Measurements from ENCODE around the gene LHB. TPM values are rescaled to one million over a fixed set of nuclear protein-coding genes. Genes with fewer than 3 reads are reported as not detected.

Gene LHB
- total RNA-seq, 2 donors from 2014 or later: not detected

DNA sequence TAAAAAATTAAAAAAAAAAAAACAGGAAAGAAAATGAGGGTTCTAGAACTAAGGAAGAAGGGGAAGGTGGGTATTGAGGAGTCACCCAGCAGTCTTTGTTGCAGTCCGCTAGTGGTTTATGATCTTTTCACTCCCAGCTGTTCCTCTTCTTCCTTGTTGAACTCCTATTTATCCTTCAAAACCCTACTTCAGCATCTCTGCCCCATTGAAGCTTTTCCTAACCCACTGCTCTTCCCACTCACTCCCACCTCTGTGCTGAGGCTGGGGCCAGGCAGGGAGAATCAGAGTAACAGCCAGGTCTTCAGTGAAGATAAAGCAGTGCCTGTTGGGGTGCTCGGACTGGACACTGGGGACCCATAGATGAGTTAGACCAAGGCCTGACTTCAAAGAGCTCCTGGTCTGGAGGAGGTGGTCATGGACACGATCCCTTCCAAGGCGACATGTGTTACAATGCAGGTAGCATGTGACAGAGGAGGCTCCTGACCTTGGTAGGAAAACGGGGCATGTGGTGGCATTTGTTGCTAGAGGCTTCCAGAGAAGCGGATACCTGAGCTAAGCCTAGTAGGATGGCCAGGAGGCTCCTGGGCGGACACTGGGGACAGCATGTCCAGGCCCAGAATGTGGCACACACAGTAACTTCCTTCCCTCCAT is 11.8 kb downstream of the LHB start:
- H3K27ac Mint-ChIP-seq: no peak overlapping the region
- peaks cover 83% of the 10 kb centered on the region for H3K36me3 Mint-ChIP-seq (ENCODE audit: low read depth)
- no peak overlapping the region for H3K4me3 Mint-ChIP-seq
- no peaks in the 10 kb centered on the region for H3K27me3 Mint-ChIP-seq
- no peaks in the 10 kb centered on the region for H3K9me3 Mint-ChIP-seq
- H3K4me1 Mint-ChIP-seq: no peaks in the 10 kb centered on the region
- ATAC-seq (replicated peaks): no peak

DNA sequence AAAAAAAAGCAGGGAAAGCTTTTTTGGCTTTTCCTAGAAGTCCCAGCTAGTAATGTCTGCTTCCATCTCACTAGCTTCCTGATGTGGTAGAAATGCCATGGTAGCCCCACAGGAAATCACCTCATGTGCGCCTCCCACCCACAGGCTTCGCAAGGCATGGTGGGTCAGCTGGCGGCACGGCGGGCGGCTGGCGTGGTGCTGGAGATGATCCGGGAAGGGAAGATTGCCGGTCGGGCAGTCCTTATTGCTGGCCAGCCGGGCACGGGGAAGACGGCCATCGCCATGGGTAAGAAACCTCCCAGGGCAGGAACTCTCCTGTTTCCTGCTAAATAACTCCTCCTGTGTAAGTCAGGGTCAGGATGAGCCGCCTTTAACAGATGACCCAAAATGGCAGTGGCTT is 12.8 kb downstream of the LHB start:
- H3K36me3 Mint-ChIP-seq (ENCODE audit: low read depth): peaks cover 83% of the 10 kb centered on the region
- H3K27ac Mint-ChIP-seq: no peak overlapping the region
- ATAC-seq (replicated peaks): no peak
- no peaks in the 10 kb centered on the region for H3K9me3 Mint-ChIP-seq
- no peaks in the 10 kb centered on the region for H3K4me1 Mint-ChIP-seq
- H3K27me3 Mint-ChIP-seq: no peaks in the 10 kb centered on the region
- no peak overlapping the region for H3K4me3 Mint-ChIP-seq

GRCh38 chr19:48999481-49000325 is 17.2 kb downstream of the LHB start:
- Mint-ChIP-seq H3K27ac (no peak overlapping the region), H3K27me3 (no peaks in the 10 kb centered on the region), H3K9me3 (no peaks in the 10 kb centered on the region), H3K4me3 (no peak overlapping the region), H3K36me3 (ENCODE audit: low read depth) (peaks cover 54% of the 10 kb centered on the region), H3K4me1 (peaks cover 12% of the 10 kb centered on the region)
- peak; percentile 95 for ATAC-seq (replicated peaks)

- Mint-ChIP-seq H3K36me3 (ENCODE audit: low read depth) (peaks cover 51% of the 10 kb centered on the region), H3K27me3 (no peaks in the 10 kb centered on the region), H3K27ac (peak overlapping the region; percentile 63), H3K4me1 (peaks cover 21% of the 10 kb centered on the region), H3K9me3 (no peaks in the 10 kb centered on the region), H3K4me3 (no peak overlapping the region)
- ATAC-seq (replicated peaks): no peak
Measured at GRCh38 chr19:48997972-48998371, 18.9 kb downstream of the LHB start.

DNA sequence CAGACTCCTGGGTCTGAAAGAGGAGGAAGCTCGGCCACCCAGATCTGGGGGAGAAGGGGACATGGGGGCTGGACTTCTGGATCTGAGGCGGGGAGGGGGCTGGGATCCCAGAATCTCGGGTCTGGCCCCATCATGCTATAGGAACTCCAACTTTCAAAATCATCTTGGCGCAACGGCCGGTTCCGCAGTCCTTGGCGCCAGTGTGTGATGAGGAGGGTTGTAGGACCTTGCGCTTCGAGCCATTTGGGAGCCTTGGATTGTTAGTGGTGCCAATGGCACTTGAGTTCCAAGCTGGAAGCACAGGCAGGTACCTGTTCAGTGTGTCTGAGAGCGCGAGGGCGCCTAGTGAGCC is 22.9 kb downstream of the LHB start:
- peak overlapping the region; percentile 92 for H3K27ac Mint-ChIP-seq
- H3K4me3 Mint-ChIP-seq: peak overlapping the region; percentile 86
- H3K36me3 Mint-ChIP-seq (ENCODE audit: low read depth): peaks cover 54% of the 10 kb centered on the region
- H3K4me1 Mint-ChIP-seq: peaks cover 34% of the 10 kb centered on the region
- no peaks in the 10 kb centered on the region for H3K27me3 Mint-ChIP-seq
- H3K9me3 Mint-ChIP-seq: no peaks in the 10 kb centered on the region
- ATAC-seq (replicated peaks): no peak

DNA sequence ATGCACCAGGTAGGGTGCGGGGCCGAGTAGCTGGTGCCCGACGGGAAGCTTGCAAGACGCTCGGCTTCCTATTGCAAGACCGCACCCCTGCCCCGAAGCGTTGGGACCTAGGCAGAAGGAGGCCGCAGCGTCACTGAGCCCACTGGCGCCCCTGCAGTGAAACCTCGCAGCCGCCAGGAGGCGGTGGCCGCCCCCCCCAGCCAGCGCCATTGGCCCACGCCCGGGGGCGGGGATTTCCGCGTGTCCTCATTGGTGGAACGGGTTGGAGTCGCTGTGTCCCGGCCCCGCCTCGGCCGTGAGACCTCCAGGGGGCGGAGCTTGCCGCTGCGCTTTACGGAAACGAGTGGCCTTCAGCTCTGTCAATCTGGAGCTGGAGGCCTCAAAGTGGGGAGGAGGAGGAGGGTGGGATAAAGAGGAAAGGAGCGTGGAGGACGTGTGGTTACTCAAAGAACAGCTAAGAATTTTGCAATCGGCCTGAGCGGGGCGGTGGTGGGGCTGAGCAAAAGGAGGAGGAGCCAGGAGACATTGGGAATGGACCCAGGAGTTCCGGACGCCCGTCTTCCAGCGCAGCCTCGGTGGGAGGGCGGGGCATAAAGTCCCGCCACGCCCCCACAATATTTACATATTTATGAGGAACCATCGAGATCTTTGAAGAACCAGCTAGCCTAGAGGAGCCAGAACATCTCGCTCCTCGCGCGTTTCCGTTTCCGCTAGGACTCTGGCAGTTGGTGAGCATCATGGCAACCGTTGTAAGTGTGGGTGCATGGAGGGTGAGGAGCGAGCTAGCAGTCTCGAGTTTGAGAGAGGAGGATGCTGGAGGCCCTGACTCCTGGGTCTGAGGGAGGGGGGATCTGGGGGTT is 23.5 kb downstream of the LHB start, which contains the start of the genes GYS1 and RUVBL2:
TSS of gene GYS1 (minus strand) at position 135 of the 860 bp plus-strand sequence. CDS start 197 bp downstream, outside the sequence.
TSS of gene RUVBL2 (plus strand) at position 713 of the 860 bp plus-strand sequence. CDS start at position 738, 25 bp downstream.
- peak within 1 kb of the TSS; percentile 92 for H3K27ac Mint-ChIP-seq
- H3K4me1 Mint-ChIP-seq: peaks cover 34% of the 10 kb centered on the region
- H3K36me3 Mint-ChIP-seq (ENCODE audit: low read depth): peaks cover 58% of the 10 kb centered on the region
- H3K4me3 Mint-ChIP-seq: peak within 1 kb of the TSS; percentile 86
- H3K9me3 Mint-ChIP-seq: no peaks in the 10 kb centered on the region
- peak; percentile 95 for ATAC-seq (replicated peaks)
- no peaks in the 10 kb centered on the region for H3K27me3 Mint-ChIP-seq

GRCh38 chr19:48992581-48993174 is 24.2 kb downstream of the LHB start:
- no peaks in the 10 kb centered on the region for H3K27me3 Mint-ChIP-seq
- no peak for ATAC-seq (replicated peaks)
- H3K4me3 Mint-ChIP-seq: peak overlapping the region; percentile 86
- peaks cover 66% of the 10 kb centered on the region for H3K36me3 Mint-ChIP-seq (ENCODE audit: low read depth)
- peak overlapping the region; percentile 92 for H3K27ac Mint-ChIP-seq
- no peaks in the 10 kb centered on the region for H3K9me3 Mint-ChIP-seq
- peaks cover 35% of the 10 kb centered on the region for H3K4me1 Mint-ChIP-seq

- Mint-ChIP-seq H3K27ac (peak overlapping the region; percentile 92), H3K4me3 (peak overlapping the region; percentile 86), H3K36me3 (ENCODE audit: low read depth) (peaks cover 72% of the 10 kb centered on the region), H3K9me3 (no peaks in the 10 kb centered on the region), H3K4me1 (peaks cover 38% of the 10 kb centered on the region), H3K27me3 (no peaks in the 10 kb centered on the region)
- ATAC-seq (replicated peaks): no peak
Measured at GRCh38 chr19:48991873-48992580, 24.9 kb downstream of the LHB start.

DNA sequence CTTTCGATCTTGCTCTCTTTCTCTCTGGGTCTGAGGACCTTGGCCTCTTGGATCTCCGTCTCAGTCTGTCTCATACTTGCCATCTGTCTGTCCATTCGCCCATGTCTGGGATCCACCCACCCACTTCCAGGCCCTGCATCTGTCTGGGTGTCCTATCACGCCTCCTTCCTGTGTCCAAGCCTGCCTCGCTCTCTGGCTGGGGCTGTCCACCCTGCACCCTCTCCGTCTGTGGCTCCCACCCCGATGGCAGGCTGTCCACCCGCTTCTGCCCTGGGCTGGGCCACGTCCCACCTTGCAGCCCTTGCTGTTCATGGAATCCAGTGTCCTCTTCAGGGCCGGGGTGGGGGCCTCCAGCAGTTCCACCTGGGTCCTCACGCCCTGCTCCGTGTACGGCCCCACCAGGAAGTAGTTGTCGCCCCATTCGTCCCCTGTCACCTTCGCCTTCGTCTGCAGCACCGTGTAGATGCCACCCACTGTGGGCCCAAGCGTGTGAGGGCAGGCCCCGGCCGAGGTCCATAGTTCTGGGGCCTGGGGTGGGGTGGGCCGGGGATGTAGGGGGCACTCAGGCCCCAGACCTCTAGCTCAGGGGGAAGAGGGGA is 25.8 kb downstream of the LHB start:
- Mint-ChIP-seq H3K4me1 (peaks cover 38% of the 10 kb centered on the region), H3K36me3 (ENCODE audit: low read depth) (peaks cover 80% of the 10 kb centered on the region), H3K27me3 (no peaks in the 10 kb centered on the region), H3K4me3 (peak overlapping the region; percentile 8), H3K27ac (no peak overlapping the region), H3K9me3 (no peaks in the 10 kb centered on the region)
- no peak for ATAC-seq (replicated peaks)

DNA sequence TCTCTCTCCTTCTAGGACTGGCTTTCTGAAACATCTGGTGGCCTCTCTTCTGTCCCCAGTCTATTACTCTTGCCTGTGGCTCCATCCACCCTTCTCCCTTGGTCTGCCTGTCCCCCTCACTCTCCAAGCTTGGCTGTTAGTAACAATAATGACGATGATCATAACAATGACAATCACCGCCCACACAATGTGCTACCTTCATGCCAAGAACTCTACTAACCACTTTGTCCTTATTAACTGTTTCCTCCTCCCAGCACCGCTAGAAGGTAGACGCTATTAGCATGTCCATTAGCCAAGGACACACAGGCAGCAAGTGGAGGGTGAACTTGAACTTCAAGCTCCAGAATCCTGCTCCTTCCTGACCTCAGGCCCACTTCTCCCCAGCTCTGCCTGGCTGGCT is 26.5 kb downstream of the LHB start:
- Mint-ChIP-seq H3K9me3 (no peaks in the 10 kb centered on the region), H3K27ac (peak overlapping the region; percentile 25), H3K36me3 (ENCODE audit: low read depth) (peaks cover 86% of the 10 kb centered on the region), H3K27me3 (no peaks in the 10 kb centered on the region), H3K4me3 (peak overlapping the region; percentile 8), H3K4me1 (peaks cover 38% of the 10 kb centered on the region)
- ATAC-seq (replicated peaks): no peak

DNA sequence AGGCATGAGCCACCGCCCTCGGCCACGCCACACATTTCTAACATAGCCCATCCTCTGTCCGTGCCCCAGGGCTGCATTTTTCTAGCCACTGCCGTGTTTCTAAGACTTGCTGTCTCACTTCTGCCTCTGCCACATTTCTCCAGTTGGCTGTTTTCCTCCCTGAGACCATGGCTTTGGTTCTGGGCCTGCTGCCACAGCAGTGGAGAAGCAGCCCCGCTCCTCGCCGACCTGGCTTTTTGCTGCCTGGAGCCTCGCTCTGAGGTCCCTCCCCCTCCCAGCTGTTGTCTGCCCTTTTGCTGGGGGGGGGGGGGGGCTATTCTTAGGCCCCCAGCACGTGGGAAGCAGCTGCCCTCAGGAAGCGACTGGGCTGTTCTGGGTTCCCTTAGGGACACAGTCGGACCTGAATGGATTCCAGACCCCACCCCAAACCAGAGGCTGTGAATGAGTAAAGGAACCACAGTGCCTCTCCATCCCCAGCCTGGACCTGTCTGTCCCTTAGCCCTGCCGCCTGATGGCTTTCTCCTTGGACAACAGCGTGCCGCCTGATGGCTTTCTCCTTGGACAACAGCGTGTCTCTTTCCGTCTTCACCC is 27.1 kb downstream of the LHB start:
- peak overlapping the region; percentile 25 for H3K27ac Mint-ChIP-seq
- H3K27me3 Mint-ChIP-seq: no peaks in the 10 kb centered on the region
- peak overlapping the region; percentile 8 for H3K4me3 Mint-ChIP-seq
- peaks cover 32% of the 10 kb centered on the region for H3K4me1 Mint-ChIP-seq
- no peaks in the 10 kb centered on the region for H3K9me3 Mint-ChIP-seq
- ATAC-seq (replicated peaks): no peak
- peaks cover 86% of the 10 kb centered on the region for H3K36me3 Mint-ChIP-seq (ENCODE audit: low read depth)

- ATAC-seq (replicated peaks): no peak
- Mint-ChIP-seq H3K4me3 (no peak overlapping the region), H3K9me3 (no peaks in the 10 kb centered on the region), H3K36me3 (ENCODE audit: low read depth) (peaks cover 87% of the 10 kb centered on the region), H3K27me3 (no peaks in the 10 kb centered on the region), H3K4me1 (peaks cover 26% of the 10 kb centered on the region), H3K27ac (peak overlapping the region; percentile 21)
Measured at GRCh38 chr19:48988860-48989259, 28.0 kb downstream of the LHB start.

- peaks cover 87% of the 10 kb centered on the region for H3K36me3 Mint-ChIP-seq (ENCODE audit: low read depth)
- peaks cover 22% of the 10 kb centered on the region for H3K4me1 Mint-ChIP-seq
- H3K4me3 Mint-ChIP-seq: no peak overlapping the region
- no peak for ATAC-seq (replicated peaks)
- no peaks in the 10 kb centered on the region for H3K9me3 Mint-ChIP-seq
- H3K27ac Mint-ChIP-seq: peak overlapping the region; percentile 21
- no peaks in the 10 kb centered on the region for H3K27me3 Mint-ChIP-seq
Measured at GRCh38 chr19:48988286-48988685, 28.6 kb downstream of the LHB start.
